Adipocyte (in vitro differentiated cells): ENCODE measurements around the gene BCL2L15.
"Not testable (repeated sequence)": the region's sequence is repeated elsewhere in the genome, so short reads cannot be mapped to it uniquely, and the experiment has no call there.

Experiments used
- DNase-seq: peaks from one replicate; pipeline ENCODE4 v3.0.0-alpha.2; 2015; ENCODE audit warnings: low read depth
- H3K27me3 ChIP-seq: replicated peaks from 2 replicates; pipeline ENCODE4 v1.7.0; 2013; ENCODE audit warnings: mild to moderate bottlenecking, low read length, moderate library complexity; ENCODE audit not compliant: control insufficient read depth, insufficient read depth
- H3K36me3 ChIP-seq: 2 replicates; pipeline ENCODE4 v1.7.0; 2013; ENCODE audit warnings: low read length, mild to moderate bottlenecking, moderate library complexity; ENCODE audit not compliant: control insufficient read depth, insufficient read depth, severe bottlenecking
- H3K4me1 ChIP-seq: 2 replicates; pipeline ENCODE4 v1.7.0; 2013; ENCODE audit warnings: mild to moderate bottlenecking, low read length, moderate library complexity; ENCODE audit not compliant: control insufficient read depth, insufficient read depth
- H3K4me3 ChIP-seq: 2 replicates; pipeline ENCODE4 v1.7.0; 2013; ENCODE audit warnings: mild to moderate bottlenecking, low read length, moderate library complexity
- H3K9ac ChIP-seq: 2 replicates; pipeline ENCODE4 v1.7.0; 2013; ENCODE audit warnings: mild to moderate bottlenecking, low read length, moderate library complexity
- H3K9me3 ChIP-seq: 2 replicates; pipeline ENCODE4 v1.7.0; 2013; ENCODE audit warnings: mild to moderate bottlenecking, low read length, moderate library complexity; ENCODE audit not compliant: control insufficient read depth

The BCL2L15 gene

DNA sequence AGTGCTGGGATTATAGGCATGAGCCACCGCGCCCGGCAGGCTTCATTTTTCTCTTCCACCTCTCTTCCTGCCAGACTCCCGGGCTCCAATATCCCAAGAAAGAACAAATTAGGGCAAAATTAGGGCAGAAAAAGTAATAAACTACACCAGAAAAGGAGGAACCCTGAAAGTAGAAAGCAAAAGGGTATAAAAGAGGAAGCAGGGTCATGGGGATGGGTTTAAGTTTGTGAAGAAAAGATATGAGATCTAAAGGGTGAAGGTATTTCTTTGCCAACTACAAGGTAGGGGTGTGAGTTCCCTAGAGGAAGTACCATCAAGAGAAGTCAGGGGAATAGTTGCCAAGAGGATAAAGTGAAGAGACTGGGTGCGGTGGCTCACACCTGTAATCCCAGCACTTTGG is 25.7 kb downstream of the BCL2L15 start:
- DNase-seq: no peak
- Histone ChIP-seq H3K4me1 (peaks cover 26% of the 10 kb centered on the region), H3K9ac (no peak overlapping the region), H3K4me3 (no peak overlapping the region), H3K9me3 (no peaks in the 10 kb centered on the region), H3K36me3 (no peaks in the 10 kb centered on the region), H3K27me3 (no peaks in the 10 kb centered on the region)

- no peaks in the 10 kb centered on the region for H3K36me3 ChIP-seq
- no peaks in the 10 kb centered on the region for H3K27me3 ChIP-seq
- peak overlapping the region; percentile 71 for H3K9ac ChIP-seq
- H3K9me3 ChIP-seq: no peaks in the 10 kb centered on the region
- DNase-seq: peak; percentile 74
- H3K4me3 ChIP-seq: peak overlapping the region; percentile 64
- peaks cover 33% of the 10 kb centered on the region for H3K4me1 ChIP-seq
These were observed 26.5 kb downstream of the BCL2L15 start for GRCh38 chr1:113860891-113861290.

GRCh38 chr1:113859478-113860175 is 27.8 kb downstream of the BCL2L15 start:
- Histone ChIP-seq H3K9me3 (no peaks in the 10 kb centered on the region), H3K4me3 (peak overlapping the region; percentile 64), H3K9ac (peak overlapping the region; percentile 71), H3K36me3 (no peaks in the 10 kb centered on the region), H3K27me3 (no peaks in the 10 kb centered on the region), H3K4me1 (peaks cover 44% of the 10 kb centered on the region)
- no peak for DNase-seq

DNA sequence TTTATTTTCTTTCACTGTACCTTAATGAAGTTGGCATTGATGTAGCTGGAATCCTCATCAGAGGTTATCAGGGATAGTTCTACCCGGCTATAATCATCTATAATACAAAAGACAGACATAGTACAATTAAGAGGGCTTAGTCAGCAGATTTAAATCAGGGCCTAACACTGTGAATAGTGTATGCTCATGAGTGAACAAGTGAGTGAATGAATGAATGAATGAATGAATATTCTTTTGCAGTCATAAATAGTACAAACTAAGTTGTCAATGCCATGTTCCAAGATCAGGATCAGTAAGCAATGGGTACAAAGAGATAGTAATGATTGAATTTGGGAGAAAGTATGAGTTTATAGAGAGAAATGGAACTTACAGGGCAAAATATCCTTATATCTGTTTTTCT is 28.4 kb downstream of the BCL2L15 start:
- Histone ChIP-seq H3K9me3 (no peaks in the 10 kb centered on the region), H3K4me3 (peak overlapping the region; percentile 64), H3K27me3 (no peaks in the 10 kb centered on the region), H3K9ac (peak overlapping the region; percentile 71), H3K36me3 (no peaks in the 10 kb centered on the region), H3K4me1 (peaks cover 44% of the 10 kb centered on the region)
- no peak for DNase-seq

DNA sequence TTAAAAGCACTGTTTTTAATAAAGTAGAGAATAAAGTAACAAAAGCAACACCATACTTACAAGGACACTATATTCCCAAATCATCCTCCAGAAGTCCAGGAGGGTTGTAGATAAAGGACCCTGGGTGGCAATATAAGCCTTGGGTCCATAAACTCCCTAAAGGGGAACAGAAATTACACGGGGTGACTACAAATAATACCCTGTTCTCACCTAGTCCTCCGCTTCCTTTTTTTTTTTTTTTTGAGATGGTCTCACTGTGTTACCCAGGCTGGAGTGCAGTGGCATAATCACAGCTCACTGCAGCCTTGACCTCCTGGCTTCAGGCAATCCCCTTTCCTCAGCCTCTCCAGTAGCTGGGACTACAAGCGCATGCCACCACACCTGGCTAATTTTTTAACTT is 29.0 kb downstream of the BCL2L15 start:
- no peaks in the 10 kb centered on the region for H3K9me3 ChIP-seq
- peaks cover 44% of the 10 kb centered on the region for H3K4me1 ChIP-seq
- no peaks in the 10 kb centered on the region for H3K36me3 ChIP-seq
- no peak for DNase-seq
- no peak overlapping the region for H3K4me3 ChIP-seq
- no peak overlapping the region for H3K9ac ChIP-seq
- H3K27me3 ChIP-seq: no peaks in the 10 kb centered on the region

GRCh38 chr1:113857776-113858175 is 29.6 kb downstream of the BCL2L15 start:
- Histone ChIP-seq H3K4me3 (no peak overlapping the region), H3K9me3 (no peaks in the 10 kb centered on the region), H3K9ac (no peak overlapping the region), H3K27me3 (no peaks in the 10 kb centered on the region), H3K36me3 (no peaks in the 10 kb centered on the region), H3K4me1 (peaks cover 44% of the 10 kb centered on the region)
- no peak for DNase-seq

GRCh38 chr1:113856401-113856790 is 31.0 kb downstream of the BCL2L15 start:
- Histone ChIP-seq H3K36me3 (no peaks in the 10 kb centered on the region), H3K9ac (no peak overlapping the region), H3K4me1 (peaks cover 57% of the 10 kb centered on the region), H3K9me3 (no peaks in the 10 kb centered on the region), H3K27me3 (no peaks in the 10 kb centered on the region), H3K4me3 (peak overlapping the region; percentile 2)
- peak; percentile 21 for DNase-seq

- DNase-seq: peak; percentile 27
- Histone ChIP-seq H3K27me3 (no peaks in the 10 kb centered on the region), H3K9ac (no peak overlapping the region)
These were observed 31.6 kb downstream of the BCL2L15 start for GRCh38 chr1:113855630-113856400.

GRCh38 chr1:113854234-113854633 is 33.1 kb downstream of the BCL2L15 start:
- H3K36me3 ChIP-seq: no peaks in the 10 kb centered on the region
- H3K4me1 ChIP-seq: peaks cover 46% of the 10 kb centered on the region
- no peak overlapping the region for H3K4me3 ChIP-seq
- no peaks in the 10 kb centered on the region for H3K9me3 ChIP-seq
- no peak overlapping the region for H3K9ac ChIP-seq
- H3K27me3 ChIP-seq: no peaks in the 10 kb centered on the region
- no peak for DNase-seq

More at GRCh38 chr1:113855630-113856400, 31.6 kb downstream of the BCL2L15 start:
- Histone ChIP-seq H3K4me3 (peak overlapping the region; percentile 5), H3K4me1 (peaks cover 57% of the 10 kb centered on the region), H3K9me3 (no peaks in the 10 kb centered on the region), H3K36me3 (no peaks in the 10 kb centered on the region)

DNA sequence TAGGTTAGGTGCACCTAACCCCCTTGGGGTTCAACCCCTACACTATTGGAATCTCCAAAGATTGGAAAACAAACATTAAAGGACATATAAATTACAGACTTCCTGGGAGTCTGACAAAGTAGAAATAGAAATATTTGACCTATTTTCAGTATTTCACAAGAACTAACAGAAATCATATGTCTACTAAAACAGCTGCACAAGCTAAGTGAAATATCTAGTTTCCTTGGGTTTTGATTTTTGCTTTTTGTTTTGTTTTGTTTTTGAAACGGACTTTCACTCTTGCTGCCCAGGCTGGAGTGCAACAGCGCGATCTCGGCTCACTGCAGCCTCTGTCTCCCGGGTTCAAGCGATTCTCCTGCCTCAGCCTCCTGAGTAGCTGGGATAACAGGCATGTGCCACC is 34.7 kb downstream of the BCL2L15 start:
- H3K4me1 ChIP-seq: peaks cover 52% of the 10 kb centered on the region
- peak overlapping the region; percentile 49 for H3K4me3 ChIP-seq
- not testable (repeated sequence) for H3K9me3 ChIP-seq, H3K36me3 ChIP-seq, H3K27me3 ChIP-seq
- peak; percentile 52 for DNase-seq
- H3K9ac ChIP-seq: peak overlapping the region; percentile 34

- no peak for DNase-seq
- Histone ChIP-seq H3K4me3 (no peak overlapping the region), H3K9me3 (peaks cover 10% of the 10 kb centered on the region), H3K9ac (no peak overlapping the region), H3K27me3 (no peaks in the 10 kb centered on the region), H3K4me1 (peaks cover 32% of the 10 kb centered on the region), H3K36me3 (no peaks in the 10 kb centered on the region)
These were observed 37.1 kb downstream of the BCL2L15 start for GRCh38 chr1:113850127-113850796.
